HFFc6 (cell line): ENCODE results near the gene PEX13. TPM values are rescaled to one million over a fixed set of nuclear protein-coding genes. Genes with fewer than 3 reads are reported as not detected.
A peak's percentile ranks its signal among the peaks of the same experiment; 100 is the strongest.
"Not testable (repeated sequence)": the region's sequence is repeated elsewhere in the genome, so short reads cannot be mapped to it uniquely, and the experiment has no call there.

ENCODE experiments used
- DNase-seq: peaks from one replicate; pipeline ENCODE4 v3.0.0-alpha.2; 2018
- H3K27ac Mint-ChIP-seq: 2 replicates; pipeline ENCODE4 v1.8.0; 2020; ENCODE audit warnings: mild to moderate bottlenecking, mixed read lengths
- H3K27me3 Mint-ChIP-seq: 2 replicates; pipeline ENCODE4 v1.8.0; 2021; ENCODE audit warnings: mild to moderate bottlenecking, moderate library complexity, mixed read lengths; ENCODE audit not compliant: insufficient read depth
- H3K36me3 Mint-ChIP-seq: 2 replicates; pipeline ENCODE4 v1.8.0; 2021; ENCODE audit warnings: low read depth, mixed read lengths
- H3K4me1 Mint-ChIP-seq: 2 replicates; pipeline ENCODE4 v1.8.0; 2020; ENCODE audit warnings: low read depth, mixed read lengths
- H3K4me3 Mint-ChIP-seq: 2 replicates; pipeline ENCODE4 v1.8.0; 2020; ENCODE audit warnings: mild to moderate bottlenecking, moderate library complexity, mixed read lengths
- H3K9me3 Mint-ChIP-seq: 2 replicates; pipeline ENCODE4 v1.8.0; 2020; ENCODE audit warnings: mild to moderate bottlenecking, mixed read lengths
- total RNA-seq, 6 experiments: library from RNA; stranded (reverse); fragmentation: NEBNext Ultra II Directional; extraction: Animal tissue kit (Norgen Biotek cat#: 25700); gene quantifications; 2 replicates in 1 of 6; 3 replicates in 5 of 6; pipeline ENCODE4 v1.2.3, GENCODE V29; 2021
- TF ChIP-seq, protein P1 (sequence below): fragments of 200-600 bp; sonication (generic); IDR thresholded peaks from 2 replicates; pipeline ENCODE4 v1.5.0; 2021; ENCODE audit warnings: antibody characterized with exemption, mild to moderate bottlenecking

Gene PEX13
- total RNA-seq, 6 experiments from 2014 or later = 21.2 to 24.1 (median 22.4) TPM

DNA sequence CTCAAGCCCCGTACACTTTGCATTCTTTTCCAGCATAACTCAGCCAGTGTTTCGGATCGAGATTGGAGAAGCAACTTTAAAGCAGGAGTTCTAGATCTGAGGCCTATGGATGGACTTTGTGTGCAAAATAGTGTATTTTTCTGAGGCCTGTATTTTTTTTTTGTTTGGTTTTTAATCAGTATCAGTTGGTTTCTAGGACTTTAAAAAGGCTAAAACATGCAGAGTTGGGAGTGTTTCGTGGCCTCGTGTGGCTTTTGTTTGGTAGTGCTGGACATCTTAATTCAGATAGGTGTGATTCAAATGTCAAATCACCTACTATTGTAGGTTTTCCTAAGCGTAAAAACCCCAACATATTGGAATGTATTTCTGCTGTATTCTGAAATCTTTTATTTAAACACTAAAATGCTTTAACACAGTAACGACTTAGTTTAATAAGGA, 817 bp downstream of the PEX13 start:
- H3K9me3 Mint-ChIP-seq = peaks cover 8% of the 10 kb centered on the region; the same call in 1 of the 2 replicates
- peak overlapping the region; percentile 97 for H3K27ac Mint-ChIP-seq
- TF ChIP-seq, protein P1, sequence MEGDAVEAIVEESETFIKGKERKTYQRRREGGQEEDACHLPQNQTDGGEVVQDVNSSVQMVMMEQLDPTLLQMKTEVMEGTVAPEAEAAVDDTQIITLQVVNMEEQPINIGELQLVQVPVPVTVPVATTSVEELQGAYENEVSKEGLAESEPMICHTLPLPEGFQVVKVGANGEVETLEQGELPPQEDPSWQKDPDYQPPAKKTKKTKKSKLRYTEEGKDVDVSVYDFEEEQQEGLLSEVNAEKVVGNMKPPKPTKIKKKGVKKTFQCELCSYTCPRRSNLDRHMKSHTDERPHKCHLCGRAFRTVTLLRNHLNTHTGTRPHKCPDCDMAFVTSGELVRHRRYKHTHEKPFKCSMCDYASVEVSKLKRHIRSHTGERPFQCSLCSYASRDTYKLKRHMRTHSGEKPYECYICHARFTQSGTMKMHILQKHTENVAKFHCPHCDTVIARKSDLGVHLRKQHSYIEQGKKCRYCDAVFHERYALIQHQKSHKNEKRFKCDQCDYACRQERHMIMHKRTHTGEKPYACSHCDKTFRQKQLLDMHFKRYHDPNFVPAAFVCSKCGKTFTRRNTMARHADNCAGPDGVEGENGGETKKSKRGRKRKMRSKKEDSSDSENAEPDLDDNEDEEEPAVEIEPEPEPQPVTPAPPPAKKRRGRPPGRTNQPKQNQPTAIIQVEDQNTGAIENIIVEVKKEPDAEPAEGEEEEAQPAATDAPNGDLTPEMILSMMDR = no peak
- peaks cover 15% of the 10 kb centered on the region for H3K36me3 Mint-ChIP-seq
- H3K4me3 Mint-ChIP-seq = peak overlapping the region; percentile 100
- H3K4me1 Mint-ChIP-seq = peaks cover 41% of the 10 kb centered on the region
- H3K27me3 Mint-ChIP-seq = peaks cover 1% of the 10 kb centered on the region
- DNase-seq = no peak

DNA sequence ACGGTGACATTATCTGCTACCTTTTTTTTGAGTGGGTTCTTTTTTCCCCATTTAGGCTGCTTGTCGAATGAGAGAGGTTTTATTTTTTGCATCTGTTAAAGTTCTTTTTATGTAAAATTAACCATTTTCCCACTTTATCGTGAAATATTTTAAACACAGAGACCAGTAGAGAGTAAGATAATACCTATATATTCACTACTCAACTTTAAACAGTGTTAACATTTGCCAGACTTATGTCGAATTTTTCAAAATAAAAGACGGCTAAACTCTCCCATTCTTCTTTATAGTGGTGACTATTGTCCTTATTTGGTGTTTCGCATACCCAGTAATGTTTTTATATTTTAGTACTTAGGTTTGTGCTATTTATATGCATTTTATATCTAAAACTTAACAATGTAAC, 1.3 kb downstream of the PEX13 start:
- Mint-ChIP-seq H3K9me3 (peaks cover 8% of the 10 kb centered on the region; the same call in 1 of the 2 replicates), H3K4me1 (peaks cover 38% of the 10 kb centered on the region), H3K27me3 (peaks cover 2% of the 10 kb centered on the region), H3K36me3 (peaks cover 19% of the 10 kb centered on the region), H3K27ac (peak overlapping the region; percentile 97), H3K4me3 (peak overlapping the region; percentile 100)
- TF ChIP-seq, protein P1 = no peak
- DNase-seq = no peak

DNA sequence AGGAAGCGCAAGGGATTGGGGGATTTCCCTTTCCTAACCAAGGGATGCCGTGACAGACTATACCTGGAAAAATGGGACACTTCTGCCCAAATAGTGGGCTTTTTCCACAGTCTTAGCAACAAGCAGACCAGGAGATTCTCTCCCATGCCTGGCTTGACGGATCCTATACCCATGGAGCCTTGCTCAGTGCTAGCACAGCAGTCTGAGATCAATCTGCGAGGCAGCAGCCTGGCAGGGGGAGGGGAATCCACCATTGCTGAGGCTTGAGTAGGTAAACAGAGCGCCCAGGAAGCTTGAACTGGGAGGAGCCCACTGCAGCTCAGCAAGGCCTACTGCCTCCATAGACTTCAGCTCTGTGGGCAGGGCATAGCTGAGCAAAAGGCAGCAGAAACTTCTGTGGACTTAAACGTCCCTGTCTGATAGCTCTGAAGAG, 3.7 kb downstream of the PEX13 start:
- no peak overlapping the region for H3K27ac Mint-ChIP-seq
- H3K36me3 Mint-ChIP-seq = peaks cover 26% of the 10 kb centered on the region
- TF ChIP-seq, protein P1 = no peak
- no peak overlapping the region for H3K4me3 Mint-ChIP-seq
- H3K4me1 Mint-ChIP-seq = peaks cover 18% of the 10 kb centered on the region
- H3K27me3 Mint-ChIP-seq = peaks cover 2% of the 10 kb centered on the region
- DNase-seq = no peak
- H3K9me3 Mint-ChIP-seq = peaks cover 8% of the 10 kb centered on the region; the same call in 1 of the 2 replicates

DNA sequence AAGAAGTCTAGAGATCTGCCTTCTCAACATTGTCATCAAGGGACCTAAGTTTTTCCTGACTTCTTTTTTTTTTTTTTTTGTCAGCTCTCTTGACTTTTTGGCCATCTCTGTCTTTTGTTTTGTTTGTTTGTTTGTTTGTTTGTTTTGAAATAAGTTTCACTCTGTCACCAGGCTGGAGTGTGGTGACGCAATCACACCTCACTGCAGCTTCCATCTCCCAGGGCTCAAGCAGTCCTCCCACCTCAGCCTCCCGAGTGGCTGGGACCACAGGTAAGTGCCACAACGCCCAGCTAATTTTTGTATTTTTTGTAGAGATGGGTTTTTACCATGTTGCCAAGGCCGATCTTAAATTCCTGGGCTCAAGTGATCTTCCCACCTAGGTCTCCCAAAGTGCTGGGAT, 6.2 kb downstream of the PEX13 start:
- H3K4me3 Mint-ChIP-seq = no peak overlapping the region
- TF ChIP-seq, protein P1 = no peak
- no peak for DNase-seq
- peaks cover 1% of the 10 kb centered on the region; the same call in 1 of the 2 replicates for H3K27me3 Mint-ChIP-seq
- peaks cover 11% of the 10 kb centered on the region for H3K4me1 Mint-ChIP-seq
- H3K27ac Mint-ChIP-seq = no peak overlapping the region
- H3K36me3 Mint-ChIP-seq = peaks cover 32% of the 10 kb centered on the region
- H3K9me3 Mint-ChIP-seq = peaks cover 8% of the 10 kb centered on the region; the same call in 1 of the 2 replicates

DNA sequence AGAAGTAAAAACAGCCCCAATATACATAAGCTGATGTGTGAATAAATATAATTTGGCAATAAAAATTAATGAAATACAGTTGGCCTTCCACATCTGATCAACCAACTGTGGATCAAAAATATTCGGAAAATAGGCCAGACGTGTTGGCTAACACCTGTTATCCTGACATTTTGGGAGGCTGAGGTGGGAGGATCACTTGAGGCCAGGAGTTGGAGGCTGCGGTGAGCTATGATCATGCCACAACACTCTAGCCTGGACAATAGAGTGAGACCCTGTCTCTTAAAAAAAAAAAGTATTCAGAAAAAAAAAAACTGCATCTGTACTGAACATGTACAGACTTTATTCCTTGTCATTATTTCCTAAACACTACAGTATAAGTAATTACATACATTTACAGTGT, 12.0 kb downstream of the PEX13 start:
- Mint-ChIP-seq H3K36me3 (peaks cover 35% of the 10 kb centered on the region), H3K27me3 (no peaks in the 10 kb centered on the region), H3K4me3 (no peak overlapping the region), H3K27ac (no peak overlapping the region), H3K4me1 (no peaks in the 10 kb centered on the region), H3K9me3 (no peaks in the 10 kb centered on the region; the same call in 1 of the 2 replicates)
- DNase-seq = no peak
- TF ChIP-seq, protein P1 = no peak

DNA sequence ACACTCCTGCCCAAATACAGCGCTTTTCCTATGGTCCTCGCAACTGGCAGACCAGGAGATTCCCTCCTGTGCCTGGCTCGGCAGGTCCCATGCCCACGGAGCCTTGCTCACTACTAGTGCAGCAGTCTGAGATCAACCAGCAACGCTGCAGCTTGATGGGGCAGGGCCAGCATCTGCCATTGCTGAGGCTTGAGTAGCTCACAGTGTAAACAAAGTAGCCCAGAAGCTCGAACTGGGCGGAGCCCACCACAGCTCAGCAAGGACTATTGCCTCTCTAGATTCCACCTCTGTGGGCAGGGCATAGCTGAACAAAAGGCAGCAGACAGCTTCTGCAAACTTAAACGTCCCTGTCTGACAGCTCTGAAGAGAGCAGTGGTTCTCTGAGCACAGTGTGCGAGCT, 17.1 kb downstream of the PEX13 start:
- H3K4me1 Mint-ChIP-seq, H3K27ac Mint-ChIP-seq, H3K27me3 Mint-ChIP-seq, DNase-seq, H3K4me3 Mint-ChIP-seq, H3K9me3 Mint-ChIP-seq: not testable (repeated sequence)
- peaks cover 59% of the 10 kb centered on the region for H3K36me3 Mint-ChIP-seq

DNA sequence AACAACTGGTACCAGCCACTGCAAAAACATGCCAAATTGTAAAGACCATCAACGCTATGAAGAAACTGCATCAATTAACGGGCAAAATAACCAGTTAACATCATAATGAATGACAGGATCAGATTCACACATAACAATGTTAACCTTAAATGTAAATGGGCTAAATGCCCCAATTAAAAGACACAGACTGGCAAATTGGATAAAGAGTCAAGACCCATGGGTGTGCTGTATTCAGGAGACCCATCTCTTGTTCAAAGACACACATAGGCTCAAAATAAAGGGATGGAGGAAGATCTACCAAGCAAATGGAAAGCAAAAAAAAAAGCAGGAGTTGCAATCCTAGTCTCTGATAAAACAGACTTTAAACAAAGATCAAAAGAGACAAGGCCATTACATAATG, 19.1 kb downstream of the PEX13 start:
- peaks cover 65% of the 10 kb centered on the region for H3K36me3 Mint-ChIP-seq

More for the DNA sequence above, 19.1 kb downstream of the PEX13 start:
- H3K9me3 Mint-ChIP-seq, H3K27ac Mint-ChIP-seq, H3K4me1 Mint-ChIP-seq, H3K4me3 Mint-ChIP-seq, DNase-seq, H3K27me3 Mint-ChIP-seq: not testable (repeated sequence)
